GM19099 (cell line): Measurements from ENCODE around the gene NIPAL3.

Experiments
- POLR2A ChIP-seq: IDR thresholded peaks from 3 replicates; pipeline ENCODE4 v1.6.1; 2011; ENCODE audit warnings: low read depth; ENCODE audit not compliant: insufficient read length; ENCODE audit errors: extremely low read depth

NIPAL3 gene

DNA sequence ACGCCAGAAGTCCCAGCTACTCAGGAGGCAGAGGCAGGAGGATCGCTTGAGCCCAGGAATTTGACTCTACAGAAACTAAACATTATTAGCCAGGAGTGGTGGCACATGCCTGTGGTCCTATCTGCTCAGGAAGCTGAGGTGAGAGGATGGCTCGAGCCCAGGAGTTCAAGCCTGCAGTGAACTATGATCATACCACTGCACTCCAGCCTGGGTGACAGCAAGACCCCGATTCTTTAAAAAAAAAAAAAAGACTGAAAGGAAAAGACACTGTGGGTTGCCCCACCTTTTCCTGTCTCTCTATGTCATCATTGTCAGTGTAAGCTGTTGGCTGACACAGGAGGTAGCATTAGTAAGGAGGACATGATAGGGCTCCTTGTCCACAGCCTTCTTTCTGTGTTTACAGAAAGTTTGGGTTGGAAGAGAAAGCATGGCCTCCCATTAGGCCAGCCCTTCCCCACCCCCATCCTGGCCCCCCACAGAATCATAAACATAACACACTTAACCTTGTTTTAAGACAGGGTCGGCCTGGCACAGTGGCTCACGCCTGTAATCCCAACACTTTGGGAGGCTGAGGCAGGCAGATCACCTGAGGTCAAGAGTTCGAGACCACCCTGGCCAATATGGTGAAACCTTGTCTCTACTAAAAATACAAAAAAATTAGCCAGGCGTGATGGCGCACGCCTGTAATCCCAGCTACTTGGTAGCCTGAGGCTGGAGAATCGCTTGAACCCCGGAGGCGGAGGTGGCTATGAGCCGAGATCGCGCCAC is 66.4 kb downstream of the NIPAL3 start:
- no peak for TF ChIP-seq POLR2A

DNA sequence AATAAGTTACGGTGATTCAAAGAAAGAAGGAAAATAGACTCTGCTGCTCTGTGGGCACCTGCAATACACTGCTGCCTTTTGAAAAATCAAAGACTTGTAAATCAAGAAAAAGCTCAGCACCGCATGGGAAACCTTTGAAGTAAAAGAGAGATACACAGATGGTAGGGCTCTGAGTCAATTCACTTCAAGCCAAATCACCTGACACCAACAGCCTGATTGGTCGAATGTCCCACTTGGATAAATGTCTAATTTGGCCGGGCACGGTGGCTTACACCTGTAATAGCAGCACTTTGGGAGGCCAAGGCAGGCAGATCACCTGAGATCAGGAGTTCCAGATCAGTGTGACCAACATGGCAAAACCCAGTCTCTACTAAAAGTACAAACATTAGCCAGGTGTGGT is 67.8 kb downstream of the NIPAL3 start:
- no peak for TF ChIP-seq POLR2A

DNA sequence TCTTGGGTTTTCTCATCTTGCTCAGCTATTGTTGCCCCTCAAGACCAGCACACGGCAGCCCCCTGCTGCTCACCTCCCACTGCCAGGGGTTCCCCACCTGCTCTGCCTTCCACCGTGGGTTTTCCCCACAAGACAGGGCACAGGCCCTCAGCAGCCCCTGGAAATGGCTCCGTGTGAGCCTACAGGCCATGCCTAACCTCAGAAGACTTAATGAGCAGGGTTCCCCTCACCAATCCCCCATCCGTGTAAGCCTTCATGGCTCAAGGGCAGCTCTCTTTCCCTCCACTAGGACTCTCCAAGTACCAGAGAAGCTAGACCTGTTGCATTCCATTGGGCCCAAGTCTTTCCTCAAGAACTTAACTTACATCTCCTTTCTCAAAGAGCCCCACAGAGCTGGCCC is 68.6 kb downstream of the NIPAL3 start:
- TF ChIP-seq POLR2A: no peak

DNA sequence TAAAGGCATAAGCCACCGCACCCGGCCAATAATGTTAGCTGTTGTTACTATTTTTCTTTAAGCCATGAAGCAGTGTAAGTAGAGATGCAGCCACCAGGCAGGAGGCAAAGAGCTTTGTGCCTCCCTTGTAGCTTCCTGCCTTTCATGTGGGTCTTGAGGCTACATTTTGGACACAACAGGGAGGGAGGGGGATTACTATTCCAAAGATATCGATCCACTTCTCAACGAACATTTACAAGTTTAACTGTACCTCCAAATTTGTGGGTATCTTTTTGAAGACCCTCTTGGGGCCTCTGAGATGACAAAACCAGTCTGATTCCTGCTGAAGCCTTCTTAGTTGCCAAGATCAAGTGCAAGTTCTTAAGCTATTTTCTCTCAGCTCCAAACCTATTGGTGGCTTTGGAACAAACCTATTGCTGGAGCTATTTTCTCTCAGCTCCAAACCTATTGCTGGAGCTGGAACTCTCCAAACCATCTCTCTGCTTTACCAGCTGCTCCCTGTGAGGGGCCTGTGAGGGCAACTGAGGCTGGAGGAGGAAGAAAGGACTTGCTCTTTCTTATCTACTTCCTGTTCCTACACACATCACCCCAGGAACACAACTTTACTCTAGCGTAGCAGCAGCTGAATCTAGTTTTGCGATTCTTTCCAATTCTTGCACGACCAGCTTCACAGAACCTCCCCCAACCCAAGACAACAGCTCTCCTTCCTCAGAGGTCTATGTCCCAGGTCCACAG is 70.9 kb downstream of the NIPAL3 start:
- no peak for TF ChIP-seq POLR2A

DNA sequence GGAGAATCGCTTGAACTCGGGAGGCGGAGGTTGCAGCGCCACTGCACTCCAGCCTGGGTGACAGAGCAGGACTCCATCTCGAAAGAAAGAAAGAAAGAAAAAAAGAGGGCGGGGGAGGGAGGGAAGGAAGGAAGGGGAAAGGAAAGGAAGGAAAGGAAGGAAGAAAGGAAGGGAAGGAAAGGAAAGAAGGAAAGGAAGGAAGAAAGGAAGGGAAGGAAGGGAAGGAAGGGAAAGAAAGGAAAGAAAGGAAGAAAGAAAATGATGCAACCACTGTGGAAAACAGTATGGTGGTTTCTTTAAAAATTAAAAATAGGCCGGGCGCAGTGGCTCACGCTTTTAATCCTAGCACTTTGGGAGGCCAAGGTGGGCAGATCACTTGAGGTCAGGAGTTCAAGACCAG is 71.9 kb downstream of the NIPAL3 start:
- no peak for TF ChIP-seq POLR2A

DNA sequence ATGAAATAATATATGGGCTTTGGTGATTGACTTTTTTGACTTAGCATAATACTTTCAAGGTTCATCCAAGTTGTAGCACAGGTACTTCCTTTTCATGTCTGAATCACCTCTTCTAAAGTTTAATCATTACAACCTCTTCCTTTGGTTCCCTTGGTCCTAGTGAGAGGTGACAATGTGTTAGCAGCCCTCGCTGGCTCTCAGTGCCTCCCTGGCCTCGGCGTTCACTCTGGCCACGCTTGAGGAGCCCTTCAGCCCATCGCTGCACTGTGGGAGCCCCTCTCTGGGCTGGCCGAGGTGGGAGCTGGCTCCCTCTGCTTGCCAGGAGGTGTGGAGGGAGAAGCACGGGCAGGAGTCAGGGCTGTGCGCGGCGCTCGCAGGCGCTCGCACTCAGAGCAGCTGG is 74.1 kb downstream of the NIPAL3 start:
- no peak for TF ChIP-seq POLR2A

DNA sequence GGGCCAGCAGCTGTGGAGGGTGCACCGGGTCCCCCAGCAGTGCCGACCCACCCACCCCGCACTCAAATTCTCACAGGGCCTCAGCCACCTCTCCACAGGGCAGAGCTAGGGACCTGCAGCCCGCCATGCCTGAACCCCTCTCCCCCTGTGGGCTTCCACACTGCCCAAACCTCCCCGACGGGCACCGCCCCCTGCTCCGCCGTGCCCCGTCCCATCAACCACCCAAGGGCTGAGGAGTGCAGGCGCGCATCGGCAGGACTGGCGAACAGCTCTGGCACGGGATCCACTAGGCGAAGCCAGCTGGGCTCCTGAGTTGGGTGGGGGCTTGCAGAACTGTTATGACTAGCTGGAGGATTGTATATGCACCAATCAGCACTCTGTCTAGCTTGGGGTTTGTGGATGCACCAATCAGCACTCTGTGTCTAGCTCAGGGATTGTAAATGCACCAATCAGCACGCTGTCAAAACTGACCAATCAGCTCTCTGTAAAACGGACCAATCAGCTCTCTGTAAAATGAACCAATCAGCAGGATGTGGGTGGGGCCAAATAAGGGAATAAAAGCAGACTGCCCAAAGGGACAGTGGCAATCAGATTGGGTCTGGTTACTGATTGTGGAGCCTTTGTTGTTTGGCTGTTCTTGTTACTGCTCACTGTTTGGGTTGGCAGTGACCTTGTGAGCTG is 74.6 kb downstream of the NIPAL3 start:
- no peak for TF ChIP-seq POLR2A

DNA sequence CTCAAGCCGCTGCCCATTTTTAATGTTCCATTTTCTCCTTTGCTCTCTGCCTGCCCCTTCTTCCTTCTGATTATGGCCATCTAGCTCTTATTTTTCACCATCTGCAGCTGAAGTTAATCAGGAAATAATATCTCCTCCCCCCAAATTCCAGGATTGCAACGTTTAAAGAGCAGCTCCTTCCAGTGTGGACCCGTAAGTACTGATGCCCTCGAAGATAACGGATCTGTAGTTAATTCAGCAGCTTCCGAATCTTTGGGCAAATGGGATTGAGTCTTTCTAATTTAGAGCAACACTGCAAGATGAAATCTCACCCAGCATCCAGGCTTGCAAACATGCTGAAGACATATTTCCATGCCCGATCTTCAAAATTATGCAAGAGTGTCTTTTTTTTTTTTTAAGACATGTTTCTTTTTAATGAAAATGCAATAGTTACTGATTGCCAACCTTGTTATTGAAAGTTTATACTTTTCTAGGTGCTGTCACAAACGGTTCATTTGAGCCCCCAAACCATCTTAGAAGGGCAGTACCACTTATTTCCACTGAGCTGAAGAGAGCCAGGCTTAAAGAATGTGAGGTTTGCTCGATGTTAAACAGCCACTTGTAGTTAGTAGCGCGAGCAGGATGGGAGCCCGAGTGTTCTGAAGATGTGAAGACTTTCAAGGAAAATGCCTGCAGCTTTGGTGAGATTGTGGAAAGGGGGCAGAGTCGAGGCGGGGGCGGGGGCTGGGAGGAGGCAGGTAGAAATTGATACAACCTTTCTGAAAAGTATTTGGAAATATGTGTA is 76.2 kb downstream of the NIPAL3 start:
- TF ChIP-seq POLR2A: no peak

DNA sequence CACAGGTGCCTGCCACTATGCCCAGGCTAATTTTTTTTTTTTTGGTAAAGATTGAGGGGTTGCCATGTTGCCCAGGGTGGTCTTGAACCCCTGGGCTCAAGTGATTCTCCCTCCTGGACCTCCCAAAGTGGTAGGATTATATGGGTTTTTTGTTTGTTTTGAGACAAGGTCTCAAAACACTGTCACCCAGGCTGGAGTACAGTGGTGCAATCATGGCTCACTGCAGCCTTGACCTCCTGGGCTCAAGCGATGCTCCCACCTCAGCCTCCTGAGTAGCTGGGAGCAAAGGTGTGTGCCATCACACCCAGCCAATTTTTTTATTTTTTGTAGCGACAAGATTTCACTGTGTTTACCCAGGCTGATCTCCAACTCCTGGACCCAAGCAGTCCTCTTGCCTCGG is 78.2 kb downstream of the NIPAL3 start:
- TF ChIP-seq POLR2A: no peak

DNA sequence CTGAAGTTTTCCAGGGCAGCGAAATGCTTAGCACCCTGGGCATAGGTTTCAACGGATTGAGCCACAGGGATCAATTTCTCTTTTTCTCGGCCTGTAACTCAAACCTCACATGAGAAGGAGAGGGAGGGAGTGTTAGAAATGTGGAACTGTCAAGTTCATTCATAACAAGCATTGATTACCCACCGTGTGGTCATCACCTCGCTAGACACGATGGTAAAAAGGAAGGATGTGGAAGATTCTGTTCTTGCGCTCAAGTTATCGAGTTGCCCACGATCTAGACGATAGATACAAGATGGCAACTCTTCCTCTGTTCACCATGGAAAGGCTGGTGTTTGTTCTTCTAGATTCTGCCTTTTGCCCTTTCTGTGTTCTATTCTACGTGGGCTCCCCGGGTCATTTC is 83.0 kb downstream of the NIPAL3 start:
- TF ChIP-seq POLR2A: no peak

DNA sequence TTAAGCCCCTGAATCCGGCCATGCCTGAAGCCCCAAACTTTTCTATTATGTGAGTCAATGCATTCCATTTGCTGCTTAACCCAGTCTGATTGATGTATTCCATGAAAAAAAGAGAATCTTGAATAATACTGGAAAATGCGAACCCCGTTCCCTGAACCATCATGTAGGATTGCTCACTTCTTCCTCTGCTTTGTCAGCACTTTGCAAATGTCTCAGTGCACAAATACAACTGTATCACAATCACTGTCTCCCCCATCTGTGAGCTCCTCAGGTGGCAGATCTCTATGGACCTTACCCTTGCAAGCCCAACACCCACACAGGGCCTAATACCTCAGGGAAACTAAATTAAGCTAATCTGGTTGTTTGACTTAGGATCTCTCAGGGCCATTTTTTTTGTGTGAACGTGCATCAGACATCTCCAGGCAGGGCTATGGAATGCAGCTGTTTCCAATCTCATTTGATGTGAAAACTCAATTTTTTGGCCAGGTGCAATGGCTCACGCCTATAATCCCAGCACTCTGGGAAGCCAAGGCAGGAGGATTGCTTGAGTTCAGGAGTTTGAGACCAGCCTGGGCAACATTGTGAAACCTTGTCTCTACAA is 84.9 kb downstream of the NIPAL3 start:
- TF ChIP-seq POLR2A: no peak

DNA sequence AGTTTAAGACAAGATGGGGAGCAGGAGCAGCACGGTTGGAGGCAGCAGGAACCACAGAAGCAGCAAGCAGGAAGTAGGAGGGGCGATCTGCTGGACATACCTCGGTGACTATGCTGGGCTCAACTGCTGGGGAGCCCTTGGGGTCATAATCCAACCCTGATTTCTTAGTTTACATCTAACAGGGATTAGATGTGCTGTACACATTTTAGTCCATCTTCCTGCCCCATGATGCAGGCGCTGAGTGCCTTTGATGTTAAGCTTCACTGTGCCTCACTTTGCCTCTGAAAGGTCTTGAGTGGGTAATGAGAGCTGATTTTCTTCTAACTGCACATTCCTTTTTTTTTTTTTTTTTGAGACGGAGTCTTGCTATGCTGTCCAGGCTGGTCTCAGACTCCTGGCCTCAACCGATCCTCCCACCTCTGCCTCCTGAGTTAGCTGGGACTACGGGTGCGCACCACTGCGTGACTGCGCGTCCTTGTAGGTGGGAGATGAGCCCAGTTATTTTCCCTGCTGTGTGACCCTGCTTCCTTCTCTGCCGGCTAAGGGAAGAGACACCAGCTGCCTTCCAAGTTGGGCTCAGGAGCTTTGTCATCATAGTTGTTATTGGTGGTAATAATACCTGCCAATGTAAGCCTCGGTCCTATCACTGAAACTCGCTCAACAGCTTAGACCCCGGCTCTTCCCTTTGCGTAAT is 85.9 kb downstream of the NIPAL3 start:
- no peak for TF ChIP-seq POLR2A

DNA sequence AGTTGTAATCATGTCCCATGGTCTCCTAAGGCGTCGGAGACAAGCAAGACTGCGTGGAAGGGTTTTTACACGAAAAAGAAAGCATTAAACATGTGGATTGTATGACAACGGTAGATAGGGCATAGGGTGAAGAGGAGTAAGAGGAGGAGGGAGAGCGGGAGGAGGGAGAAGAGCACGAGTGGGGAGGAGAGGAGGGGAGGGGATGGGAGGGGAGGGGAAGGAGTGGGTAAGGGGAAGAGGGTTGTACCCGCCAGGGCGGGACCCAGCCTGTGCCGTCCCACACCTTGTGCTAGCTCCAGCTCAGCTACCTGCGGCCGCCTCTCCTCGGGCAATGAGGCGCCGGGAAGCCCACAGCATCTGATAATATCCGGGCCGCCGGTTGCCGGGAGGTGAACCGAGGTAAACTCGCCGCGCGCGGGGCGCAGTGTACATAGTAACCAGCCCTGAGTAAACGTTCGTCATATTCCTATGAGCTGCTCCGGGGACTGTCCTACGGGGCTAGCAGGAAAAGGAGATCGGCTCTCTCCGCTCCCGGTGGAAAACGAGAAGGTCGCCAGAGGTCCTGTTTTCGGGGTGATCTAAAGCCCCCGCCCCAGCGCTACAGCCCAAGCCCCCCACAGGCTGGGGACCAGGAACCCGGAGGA is 86.6 kb downstream of the NIPAL3 start:
- TF ChIP-seq POLR2A: no peak

DNA sequence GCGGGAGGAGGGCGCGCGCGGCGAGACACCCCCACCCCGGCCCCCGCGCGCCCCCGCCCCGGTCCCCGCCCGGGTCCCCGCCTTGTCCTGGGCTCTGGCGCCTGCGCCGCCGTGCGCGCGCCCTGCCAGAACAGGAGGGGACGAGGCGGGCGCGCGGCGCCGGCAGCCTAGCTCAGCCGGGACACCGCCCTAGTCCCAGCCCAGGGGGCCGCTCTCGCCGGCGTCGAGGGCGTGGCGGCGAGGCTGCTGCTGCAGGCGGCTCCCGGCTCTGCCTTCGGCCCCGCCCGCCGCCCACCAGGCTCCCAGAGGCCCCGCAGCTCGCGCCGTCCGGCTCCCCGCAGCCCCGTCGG is 87.1 kb downstream of the NIPAL3 start, which contains the start of gene RCAN3:
Gene RCAN3, plus strand, starts transcription at position 128 of the 350 bp plus-strand sequence. CDS start 11,537 bp downstream, outside the sequence.
- no peak for TF ChIP-seq POLR2A

DNA sequence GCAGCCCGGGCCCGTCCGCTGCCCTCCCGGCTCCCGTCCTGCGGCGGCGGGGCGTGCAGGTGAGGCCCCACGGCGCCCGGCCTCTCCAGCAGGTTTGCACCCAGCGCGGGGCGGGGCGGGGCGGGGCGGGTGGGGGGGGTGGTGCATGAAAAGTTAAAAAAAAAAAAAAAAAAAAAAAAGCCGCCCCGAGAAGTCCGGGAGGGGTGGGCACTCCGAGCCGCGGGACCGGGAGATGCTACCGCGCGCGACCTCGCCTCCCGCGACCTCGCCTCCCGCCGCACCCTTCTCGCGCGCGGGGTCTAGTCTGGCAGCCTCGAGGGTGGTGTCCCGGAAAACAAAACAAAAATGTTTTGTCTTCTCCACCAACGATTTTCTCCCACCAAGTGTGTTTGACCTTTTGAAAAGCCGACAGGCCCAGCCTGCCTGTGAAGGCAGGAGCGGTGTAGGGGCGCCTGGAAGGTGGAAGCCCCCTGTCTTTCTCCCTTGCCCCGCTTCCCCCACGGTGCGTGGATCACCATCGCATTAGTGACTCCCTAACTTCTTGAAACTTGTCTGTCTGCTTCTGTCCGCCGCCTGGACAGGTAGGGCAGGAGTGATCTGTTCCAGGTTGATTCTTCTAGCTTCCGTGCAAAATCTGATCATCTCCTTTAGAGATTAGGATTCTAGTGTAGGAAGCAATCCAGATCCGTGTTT is 87.6 kb downstream of the NIPAL3 start:
- no peak for TF ChIP-seq POLR2A
